Activated effector memory CD4-positive, alpha-beta T cell treated with anti-CD3 and anti-CD28 coated beads, Interleukin-2, amount 50 U/mL, for 16 hours (primary cell): ENCODE measurements around the gene TRIM17.
A peak's percentile ranks its signal among the peaks of the same experiment; 100 is the strongest.

ENCODE experiments used
- DNase-seq: peaks from one replicate; pipeline ENCODE4 v3.0.0-alpha.2; 2020

Gene TRIM17

GRCh38 chr1:228400237-228400651 is 16.4 kb downstream of the TRIM17 start:
- DNase-seq: peak; percentile 42

- peak; percentile 47 for DNase-seq
Measured at GRCh38 chr1:228399531-228400236, 17.0 kb downstream of the TRIM17 start.

GRCh38 chr1:228398741-228399461 is 17.8 kb downstream of the TRIM17 start:
- DNase-seq: peak; percentile 58

- DNase-seq: peak; percentile 34
Measured at GRCh38 chr1:228397966-228398365, 18.7 kb downstream of the TRIM17 start.

- DNase-seq: peak; percentile 64
Measured at GRCh38 chr1:228396770-228397662, 19.6 kb downstream of the TRIM17 start.

- DNase-seq: peak; percentile 59
Measured at GRCh38 chr1:228394571-228395394, 21.9 kb downstream of the TRIM17 start.

GRCh38 chr1:228393811-228394570 is 22.7 kb downstream of the TRIM17 start:
- DNase-seq: peak; percentile 59

GRCh38 chr1:228393268-228393701 is 23.4 kb downstream of the TRIM17 start:
- DNase-seq: peak; percentile 58

- peak; percentile 56 for DNase-seq
Measured at GRCh38 chr1:228392111-228392936, 24.3 kb downstream of the TRIM17 start.

- DNase-seq: peak; percentile 58
Measured at GRCh38 chr1:228391411-228392020, 25.1 kb downstream of the TRIM17 start.

- no peak for DNase-seq
Measured at GRCh38 chr1:228390649-228391048, 26.0 kb downstream of the TRIM17 start.

GRCh38 chr1:228387321-228387720 is 29.3 kb downstream of the TRIM17 start:
- no peak for DNase-seq

GRCh38 chr1:228385232-228385631 is 31.4 kb downstream of the TRIM17 start:
- DNase-seq: no peak

GRCh38 chr1:228383773-228384172 is 32.9 kb downstream of the TRIM17 start:
- no peak for DNase-seq

GRCh38 chr1:228381356-228381755 is 35.3 kb downstream of the TRIM17 start:
- DNase-seq: no peak

GRCh38 chr1:228379666-228380065 is 37.0 kb downstream of the TRIM17 start:
- DNase-seq: no peak

- no peak for DNase-seq
Measured at GRCh38 chr1:228378873-228379460, 37.7 kb downstream of the TRIM17 start.

- peak; percentile 77 for DNase-seq
Measured at GRCh38 chr1:228378090-228378872, 38.4 kb downstream of the TRIM17 start.

- DNase-seq: no peak
Measured at GRCh38 chr1:228377664-228378089, 39.0 kb downstream of the TRIM17 start.
